22Rv1 (cell line): Measurements from ENCODE around the gene CATSPER1.

Experiments
- ZFX ChIP-seq: fragments of 450-650 bp; IDR thresholded peaks from 2 replicates; pipeline ENCODE4 v1.6.1; 2017; ENCODE audit warnings: antibody characterized with exemption, borderline replicate concordance
- TF ChIP-seq, protein P1 (sequence below): fragments of 450-650 bp; IDR thresholded peaks from 2 replicates; pipeline ENCODE4 v1.5.1; 2017; ENCODE audit warnings: mild to moderate bottlenecking

DNA sequence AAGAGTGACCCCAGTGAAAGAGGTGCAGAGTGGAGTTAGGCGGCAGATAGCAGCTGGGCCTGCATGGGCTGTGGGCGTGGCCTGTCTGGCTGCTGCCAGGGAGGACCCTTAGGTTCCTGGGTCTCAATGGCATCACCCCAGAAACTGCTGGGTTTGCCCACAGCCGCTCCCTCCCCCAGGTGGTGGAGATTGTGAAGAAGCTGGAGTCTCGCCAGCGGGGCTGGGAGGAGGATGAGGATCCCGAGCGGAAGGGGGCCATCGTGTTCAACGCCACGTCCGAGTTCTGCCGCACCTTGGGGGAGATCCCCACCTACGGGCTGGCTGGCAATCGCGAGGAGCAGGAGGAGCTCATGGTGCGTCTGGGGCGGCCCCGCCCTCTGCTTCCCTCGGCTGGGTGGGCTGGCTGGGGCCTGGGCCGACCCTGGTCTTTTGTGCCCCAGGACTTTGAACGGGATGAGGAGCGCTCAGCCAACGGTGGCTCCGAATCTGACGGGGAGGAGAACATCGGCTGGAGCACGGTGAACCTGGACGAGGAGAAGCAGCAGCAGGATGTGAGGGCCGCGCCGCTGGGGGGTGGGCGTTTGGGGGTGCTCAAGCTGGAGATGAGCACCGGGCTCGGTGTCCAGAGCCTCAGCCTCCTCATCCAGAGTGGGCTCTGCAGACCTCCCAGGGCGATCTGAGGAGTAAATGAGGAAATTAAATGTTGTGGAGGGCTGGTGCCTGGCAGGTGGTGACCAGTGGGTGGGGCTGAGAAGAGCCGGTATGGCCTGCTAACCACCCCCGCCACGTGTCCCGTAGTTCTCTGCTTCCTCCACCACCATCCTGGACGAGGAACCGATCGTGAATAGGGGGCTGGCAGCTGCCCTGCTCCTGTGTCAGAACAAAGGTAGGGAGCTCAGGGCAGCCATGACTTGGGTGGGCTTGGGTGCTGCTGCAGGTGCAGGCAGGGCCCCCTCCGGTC lies 49.8 kb downstream of the CATSPER1 start:
- TF ChIP-seq, protein P1, sequence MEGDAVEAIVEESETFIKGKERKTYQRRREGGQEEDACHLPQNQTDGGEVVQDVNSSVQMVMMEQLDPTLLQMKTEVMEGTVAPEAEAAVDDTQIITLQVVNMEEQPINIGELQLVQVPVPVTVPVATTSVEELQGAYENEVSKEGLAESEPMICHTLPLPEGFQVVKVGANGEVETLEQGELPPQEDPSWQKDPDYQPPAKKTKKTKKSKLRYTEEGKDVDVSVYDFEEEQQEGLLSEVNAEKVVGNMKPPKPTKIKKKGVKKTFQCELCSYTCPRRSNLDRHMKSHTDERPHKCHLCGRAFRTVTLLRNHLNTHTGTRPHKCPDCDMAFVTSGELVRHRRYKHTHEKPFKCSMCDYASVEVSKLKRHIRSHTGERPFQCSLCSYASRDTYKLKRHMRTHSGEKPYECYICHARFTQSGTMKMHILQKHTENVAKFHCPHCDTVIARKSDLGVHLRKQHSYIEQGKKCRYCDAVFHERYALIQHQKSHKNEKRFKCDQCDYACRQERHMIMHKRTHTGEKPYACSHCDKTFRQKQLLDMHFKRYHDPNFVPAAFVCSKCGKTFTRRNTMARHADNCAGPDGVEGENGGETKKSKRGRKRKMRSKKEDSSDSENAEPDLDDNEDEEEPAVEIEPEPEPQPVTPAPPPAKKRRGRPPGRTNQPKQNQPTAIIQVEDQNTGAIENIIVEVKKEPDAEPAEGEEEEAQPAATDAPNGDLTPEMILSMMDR, result no peak
- TF ChIP-seq ZFX, result no peak
